ENCODE measurements around the gene SAA4.
A peak's percentile ranks its signal among the peaks of the same experiment; 100 is the strongest.
"Not testable (repeated sequence)": the region's sequence is repeated elsewhere in the genome, so short reads cannot be mapped to it uniquely, and the experiment has no call there.

SAA4 gene, protein sequence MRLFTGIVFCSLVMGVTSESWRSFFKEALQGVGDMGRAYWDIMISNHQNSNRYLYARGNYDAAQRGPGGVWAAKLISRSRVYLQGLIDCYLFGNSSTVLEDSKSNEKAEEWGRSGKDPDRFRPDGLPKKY

DNA sequence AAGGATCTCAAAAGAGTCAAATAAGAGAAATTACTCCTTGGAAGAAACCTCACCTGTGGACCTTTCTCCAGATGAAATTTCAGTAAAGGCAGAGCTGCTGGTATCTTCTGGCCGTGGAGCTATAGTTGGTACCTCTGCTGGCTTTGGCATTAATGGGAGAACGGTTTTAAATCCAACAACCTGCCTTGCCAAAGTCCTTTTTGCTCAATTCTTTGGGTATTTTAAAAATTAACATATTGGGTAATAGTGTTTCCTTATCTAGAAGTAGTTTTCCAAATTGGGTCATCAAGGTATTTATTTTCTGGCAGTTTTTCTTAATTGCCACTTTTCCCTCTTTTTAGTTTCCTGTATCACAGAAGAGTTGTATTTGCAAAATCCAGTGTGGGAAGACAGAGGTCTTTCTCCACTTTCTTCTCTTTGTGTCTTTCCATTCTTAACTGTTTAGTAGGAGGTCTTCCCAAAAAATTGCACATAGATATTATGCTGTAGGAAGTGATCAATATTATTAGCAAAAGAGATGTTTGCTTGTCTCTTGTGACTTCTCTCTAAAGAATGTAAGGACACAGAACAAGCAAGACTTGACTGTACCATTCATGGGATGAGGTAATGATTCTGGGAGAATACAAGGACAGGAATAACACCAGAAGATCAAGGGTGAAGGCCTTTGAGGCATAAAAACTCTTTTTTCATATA is at the start of gene SAA4:
SAA4 (minus strand) TSS at position 139 of the 693 bp plus-strand sequence. CDS start 876 bp downstream, outside the sequence.
- no peak for DNase-seq

DNA sequence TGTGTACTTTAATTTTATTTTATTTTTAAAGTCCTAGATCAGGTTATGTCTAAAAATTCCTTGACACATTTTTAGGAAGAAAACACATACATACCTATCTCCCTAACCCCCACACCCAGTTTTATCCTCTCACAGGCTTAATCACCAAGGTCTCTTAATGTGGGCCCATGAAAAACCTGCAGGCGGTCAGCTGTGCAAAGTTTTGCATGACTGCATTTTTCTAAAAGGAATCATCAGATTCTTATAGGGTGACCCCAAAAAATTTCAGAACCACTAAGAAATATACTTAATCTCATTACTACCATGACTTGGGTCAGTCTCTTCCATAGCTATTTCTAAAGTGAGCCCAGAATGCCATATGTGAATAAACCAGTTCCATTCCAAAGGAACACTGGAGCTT is 49.2 kb upstream of the SAA4 start:
- DNase-seq, result no peak

DNA sequence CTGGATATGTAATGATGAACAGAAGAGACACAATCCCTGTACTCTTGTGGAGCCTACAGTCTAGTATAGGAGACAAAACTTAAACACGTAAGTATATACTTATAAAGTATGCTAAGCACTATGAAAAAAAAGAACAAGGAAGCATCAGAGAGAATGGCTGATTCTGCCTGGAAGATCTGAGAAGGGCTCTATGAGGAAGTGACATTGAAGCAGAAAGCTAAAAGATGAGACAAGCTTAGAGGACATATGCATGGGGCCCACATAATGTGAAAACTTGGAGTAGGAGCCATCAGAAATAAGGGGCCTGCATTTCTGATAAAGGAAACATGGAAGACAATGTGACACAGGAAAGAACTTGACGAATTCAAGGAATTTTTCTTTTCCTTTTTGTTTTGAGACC is 46.0 kb upstream of the SAA4 start:
- DNase-seq, result no peak

DNA sequence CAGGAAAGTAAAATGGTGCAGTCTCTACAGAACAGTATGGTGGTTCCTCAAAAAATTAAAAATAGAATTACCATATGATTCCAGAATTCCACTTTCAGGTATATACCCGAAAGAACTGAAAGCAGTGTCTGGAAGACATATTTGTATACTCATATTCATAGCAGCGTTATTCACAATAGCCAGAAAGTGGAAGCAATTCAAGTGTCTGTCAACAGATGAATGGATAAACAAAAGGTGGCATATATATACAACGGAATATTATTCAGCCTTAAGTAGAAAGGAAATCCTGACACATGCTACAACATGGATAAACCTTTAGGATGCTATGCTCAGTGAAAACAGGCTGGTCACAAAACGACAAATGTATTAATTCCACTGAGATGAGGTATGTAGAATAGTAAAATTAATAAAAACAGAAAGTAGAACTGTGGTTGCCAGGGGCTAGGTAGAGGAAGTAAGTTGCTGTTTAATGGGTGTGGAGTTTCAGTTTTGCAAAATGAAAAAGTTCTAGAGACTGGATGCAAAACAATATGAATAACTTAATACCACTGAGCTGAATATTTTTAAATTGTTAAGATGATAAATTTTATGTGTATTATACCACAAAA is 43.9 kb upstream of the SAA4 start:
- DNase-seq, result peak in 1 of 2 donors; percentile 19

DNA sequence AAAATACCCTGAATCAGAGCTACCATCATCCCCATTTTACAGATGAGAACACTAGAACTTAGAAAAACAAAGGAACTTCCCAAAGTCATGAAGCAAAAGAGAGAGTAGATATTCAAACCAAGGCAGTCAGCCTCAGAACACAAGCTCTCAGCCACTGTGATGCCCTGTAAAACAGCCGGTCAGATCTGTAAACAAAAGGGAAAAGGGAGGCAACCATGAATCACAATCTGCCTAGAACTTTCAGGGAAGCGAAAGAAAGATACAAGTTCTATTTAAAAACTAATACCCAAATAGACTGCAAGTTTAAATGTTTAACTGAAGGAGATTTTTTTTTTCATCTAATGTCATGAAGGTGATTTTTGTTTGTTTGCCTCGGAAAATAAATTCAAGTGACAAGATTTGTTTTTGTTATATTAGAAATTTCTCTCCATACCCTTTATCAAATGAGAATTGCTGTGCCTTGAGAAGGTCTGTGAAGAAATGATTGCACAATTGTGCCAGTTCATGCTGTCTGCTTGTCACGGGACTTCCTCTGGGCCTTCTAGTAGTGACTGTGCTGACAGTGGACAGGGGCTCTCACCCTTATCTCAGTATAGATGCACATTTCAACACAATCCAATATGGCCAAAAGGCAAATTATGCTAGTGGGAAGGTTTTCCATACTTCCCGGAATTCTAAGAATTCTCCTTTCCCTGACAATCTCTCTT is 41.1 kb upstream of the SAA4 start:
- DNase-seq, result peak in 1 of 2 donors; percentile 51

DNA sequence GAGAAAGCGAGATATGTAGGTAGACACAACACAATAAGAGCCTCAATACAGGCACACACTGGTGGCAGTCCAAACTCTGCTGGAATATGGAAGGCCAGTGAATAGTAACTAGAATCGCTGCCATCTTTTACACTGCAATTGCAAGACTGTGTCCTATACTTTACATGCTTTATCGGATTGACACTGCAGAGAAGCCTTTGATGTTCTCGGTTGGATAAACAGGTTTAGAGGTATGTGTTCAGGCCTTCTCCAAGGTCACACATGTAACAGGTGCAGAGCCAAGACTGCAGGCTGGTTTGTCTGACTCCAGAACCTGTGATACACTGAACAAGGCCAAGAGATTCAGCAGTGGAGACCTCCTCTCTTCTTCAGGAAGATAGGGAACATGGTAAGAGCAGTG is 34.6 kb upstream of the SAA4 start:
- DNase-seq, result no peak

DNA sequence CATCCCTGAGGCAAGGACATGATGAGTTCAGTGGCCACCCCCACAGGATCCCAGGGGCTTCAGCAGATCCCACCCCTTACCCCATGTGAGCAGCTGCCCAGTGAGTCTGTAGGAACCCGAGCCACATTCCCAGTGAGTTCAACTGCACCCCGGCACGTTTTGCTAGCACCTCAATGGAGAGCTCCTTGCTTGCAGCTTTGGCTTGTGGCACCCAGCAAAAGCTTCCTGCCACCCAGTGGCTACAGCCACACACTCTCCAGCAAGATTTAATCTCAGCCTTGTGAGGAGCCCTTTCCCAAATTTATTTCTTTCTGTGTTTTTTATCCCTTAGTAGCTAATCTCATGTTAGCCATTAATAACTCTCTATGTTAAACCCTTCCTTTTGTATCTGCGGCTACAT is 33.5 kb upstream of the SAA4 start:
- no peak for DNase-seq

DNA sequence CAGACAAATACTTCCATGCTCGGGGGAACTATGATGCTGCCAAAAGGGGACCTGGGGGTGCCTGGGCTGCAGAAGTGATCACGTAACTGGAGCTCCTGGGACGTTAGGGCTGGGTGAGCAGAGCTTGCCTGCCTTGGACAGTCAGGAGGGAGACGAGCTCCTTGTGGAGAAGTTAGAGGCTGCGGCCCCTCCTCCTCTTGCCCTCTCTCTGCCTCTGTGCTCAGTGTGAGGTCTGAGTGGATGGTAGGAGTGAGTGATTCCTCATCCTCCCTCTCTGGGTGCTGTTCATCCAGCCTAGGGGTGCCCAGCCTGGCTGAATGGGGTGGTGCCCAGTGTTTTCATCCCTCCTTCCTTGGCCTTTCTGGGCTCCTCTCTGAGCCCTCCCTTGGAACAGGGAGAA is 32.6 kb upstream of the SAA4 start:
- not testable (repeated sequence) for DNase-seq

DNA sequence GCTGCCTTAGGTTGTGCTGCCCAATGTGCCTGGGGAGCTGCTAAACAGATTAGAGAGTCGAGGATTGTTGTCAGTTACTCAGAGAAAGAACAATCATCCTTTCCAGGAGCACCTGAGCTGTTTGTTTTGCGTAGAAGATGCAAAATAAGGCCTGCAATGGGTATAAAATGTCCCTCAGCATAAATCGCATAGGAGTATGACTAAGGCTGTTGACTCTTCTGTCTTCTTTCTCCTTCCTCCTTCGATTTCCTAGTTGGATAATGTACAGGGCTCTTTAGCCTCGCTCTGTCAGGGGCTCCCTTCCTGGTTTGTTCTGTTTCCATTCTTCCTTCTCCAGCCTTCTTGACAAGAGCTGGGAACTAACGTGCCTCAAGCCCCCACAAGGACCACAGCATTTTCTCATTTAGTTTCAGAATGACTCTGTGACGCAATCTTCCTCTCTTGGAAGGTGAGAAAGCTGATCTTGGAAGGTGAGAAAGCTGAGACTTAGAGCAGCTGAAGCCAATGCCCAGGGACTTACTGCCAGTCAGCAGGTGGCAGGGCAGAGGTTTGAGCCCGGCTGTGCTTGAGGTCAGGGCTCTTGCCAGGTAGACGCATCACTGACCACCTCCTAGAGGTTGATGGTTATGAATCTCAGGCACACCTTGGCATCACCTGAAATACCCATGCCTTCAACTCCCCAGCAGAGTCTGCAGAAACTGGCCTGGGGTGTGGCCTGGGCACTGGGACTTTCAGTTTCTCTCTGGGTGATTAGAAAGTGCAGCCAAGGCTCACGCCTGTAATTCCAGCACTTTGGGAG is 30.9 kb upstream of the SAA4 start:
- not testable (repeated sequence) for DNase-seq

DNA sequence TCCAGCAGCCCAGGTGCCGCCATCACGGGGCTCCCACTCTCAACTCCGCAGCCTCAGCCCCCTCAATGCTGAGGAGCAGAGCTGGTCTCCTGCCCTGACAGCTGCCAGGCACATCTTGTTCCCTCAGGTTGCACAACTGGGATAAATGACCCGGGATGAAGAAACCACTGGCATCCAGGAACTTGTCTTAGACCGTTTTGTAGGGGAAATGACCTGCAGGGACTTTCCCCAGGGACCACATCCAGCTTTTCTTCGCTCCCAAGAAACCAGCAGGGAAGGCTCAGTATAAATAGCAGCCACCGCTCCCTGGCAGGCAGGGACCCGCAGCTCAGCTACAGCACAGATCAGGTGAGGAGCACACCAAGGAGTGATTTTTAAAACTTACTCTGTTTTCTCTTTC is 29.3 kb upstream of the SAA4 start, which contains the start of gene SAA1:
SAA1 (plus strand) TSS at position 316 of the 400 bp plus-strand sequence. CDS start 624 bp downstream, outside the sequence.
- DNase-seq, result no peak

DNA sequence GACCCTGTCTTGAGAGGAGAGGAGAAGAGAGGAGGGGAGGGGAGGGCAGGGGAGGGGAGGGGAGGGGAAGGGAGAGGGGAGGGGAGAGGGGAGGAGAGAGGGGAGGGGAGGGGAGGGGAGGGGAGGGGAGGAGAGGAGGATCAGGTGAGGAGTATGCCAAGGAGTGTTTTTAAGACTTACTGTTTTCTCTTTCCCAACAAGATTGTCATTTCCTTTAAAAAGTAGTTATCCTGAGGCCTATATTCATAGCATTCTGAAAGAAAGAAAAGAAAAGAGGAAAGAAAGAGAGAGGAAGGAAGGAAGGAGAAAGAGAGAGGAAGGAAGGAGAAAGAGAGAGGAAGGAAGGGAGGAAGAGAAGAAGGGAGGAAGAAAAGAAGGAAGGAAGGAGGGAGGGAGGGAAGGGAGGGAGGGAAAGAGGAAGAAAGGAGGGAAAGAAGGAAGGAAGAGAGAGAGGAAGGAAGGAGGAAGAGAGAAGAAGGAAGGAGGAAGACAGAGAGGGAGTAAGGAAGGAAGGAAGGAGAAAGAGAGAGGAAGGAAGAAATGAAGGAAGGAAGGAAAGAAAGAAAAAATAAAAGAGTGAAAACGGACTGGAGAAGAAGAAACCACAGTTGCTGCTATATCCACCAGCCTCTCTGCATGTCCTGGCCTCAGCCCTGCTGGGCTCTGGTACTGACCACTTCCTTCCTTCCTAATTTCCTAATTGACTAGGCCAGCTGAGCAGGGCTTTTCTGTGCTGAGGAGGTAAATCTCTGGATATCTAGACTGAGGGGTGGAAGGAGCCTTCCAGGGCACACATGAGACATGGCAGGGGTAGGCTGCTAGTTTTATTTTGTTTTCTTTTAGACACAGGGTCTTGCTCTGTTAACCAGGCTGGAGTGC is 28.3 kb upstream of the SAA4 start:
- no peak for DNase-seq

DNA sequence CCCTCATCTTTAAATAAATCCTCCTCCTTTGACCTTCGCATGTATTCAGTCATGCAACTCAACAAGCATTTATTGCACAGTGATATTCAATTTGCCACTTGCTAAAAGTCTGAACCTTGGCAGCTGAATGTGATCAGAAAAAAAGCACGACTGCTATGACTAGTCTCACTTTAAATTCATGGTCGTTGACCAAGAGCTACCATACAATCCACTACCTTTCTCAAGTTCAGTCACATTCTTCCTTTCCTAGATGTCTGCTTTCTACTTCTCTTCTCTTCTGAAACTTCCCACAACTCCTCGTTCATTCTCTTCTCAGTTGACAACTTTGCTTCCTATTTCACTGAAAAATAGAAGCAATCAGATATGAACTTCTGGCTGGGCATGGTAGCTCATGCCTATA is 27.4 kb upstream of the SAA4 start:
- no peak for DNase-seq

DNA sequence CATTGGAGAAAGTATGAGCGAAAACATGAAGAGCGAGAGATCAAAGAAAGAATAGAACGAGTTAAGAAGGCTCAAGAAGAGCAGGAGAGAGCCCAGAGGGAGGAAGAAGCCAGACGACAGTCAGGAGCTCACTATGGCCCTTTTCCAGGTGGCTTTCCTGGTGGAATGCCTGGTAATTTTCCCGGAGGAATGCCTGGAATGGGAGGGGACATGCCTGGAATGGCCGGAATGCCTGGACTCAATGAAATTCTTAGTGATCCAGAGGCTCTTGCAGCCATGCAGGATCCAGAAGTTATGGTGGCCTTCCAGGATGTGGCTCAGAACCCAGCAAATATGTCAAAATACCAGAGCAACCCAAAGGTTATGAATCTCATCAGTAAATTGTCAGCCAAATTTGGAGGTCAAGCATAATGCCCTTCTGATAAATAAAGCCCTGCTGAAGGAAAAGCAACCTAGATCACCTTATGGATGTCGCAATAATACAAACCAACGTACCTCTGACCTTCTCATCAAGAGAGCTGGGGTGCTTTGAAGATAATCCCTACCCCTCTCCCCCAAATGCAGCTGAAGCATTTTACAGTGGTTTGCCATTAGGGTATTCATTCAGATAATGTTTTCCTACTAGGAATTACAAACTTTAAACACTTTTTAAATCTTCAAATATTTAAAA is 26.2 kb upstream of the SAA4 start:
- DNase-seq, result not testable (repeated sequence)

DNA sequence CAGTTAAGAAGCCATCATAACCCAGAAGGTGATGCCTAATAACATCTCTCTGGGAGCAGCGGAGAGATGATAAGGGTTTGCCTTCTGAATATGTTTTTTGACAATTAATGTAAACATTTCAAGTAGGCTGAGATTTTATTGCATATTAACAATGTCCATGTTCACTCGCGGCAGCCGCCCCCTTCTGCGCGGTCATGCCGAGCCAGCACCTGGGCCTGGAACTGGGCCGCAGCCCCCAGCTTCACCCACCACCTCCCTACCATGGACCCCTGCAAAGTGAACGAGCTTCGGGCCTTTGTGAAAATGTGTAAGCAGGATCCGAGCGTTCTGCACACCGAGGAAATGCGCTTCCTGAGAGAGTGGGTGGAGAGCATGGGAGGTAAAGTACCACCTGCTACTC is 25.1 kb upstream of the SAA4 start:
- no peak for DNase-seq

DNA sequence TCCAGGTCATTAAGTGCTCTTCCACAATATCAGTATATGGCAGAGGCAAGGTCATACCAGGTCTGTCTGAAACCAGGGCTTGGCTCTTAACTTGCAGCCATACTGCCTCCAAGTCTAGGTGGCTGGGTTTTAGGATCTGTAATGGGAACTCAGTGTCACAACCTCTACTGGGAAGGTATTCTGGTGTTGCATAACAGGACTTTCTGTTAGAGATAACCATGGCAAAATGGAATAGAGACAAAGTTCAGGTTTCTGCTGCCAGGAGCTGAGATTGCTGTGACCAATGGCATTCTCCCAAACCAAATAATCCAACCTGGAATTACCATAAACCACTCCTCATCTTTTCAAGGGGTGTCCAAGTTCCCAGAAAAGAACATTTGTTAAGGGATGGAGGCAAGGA is 22.7 kb upstream of the SAA4 start:
- DNase-seq, result no peak

DNA sequence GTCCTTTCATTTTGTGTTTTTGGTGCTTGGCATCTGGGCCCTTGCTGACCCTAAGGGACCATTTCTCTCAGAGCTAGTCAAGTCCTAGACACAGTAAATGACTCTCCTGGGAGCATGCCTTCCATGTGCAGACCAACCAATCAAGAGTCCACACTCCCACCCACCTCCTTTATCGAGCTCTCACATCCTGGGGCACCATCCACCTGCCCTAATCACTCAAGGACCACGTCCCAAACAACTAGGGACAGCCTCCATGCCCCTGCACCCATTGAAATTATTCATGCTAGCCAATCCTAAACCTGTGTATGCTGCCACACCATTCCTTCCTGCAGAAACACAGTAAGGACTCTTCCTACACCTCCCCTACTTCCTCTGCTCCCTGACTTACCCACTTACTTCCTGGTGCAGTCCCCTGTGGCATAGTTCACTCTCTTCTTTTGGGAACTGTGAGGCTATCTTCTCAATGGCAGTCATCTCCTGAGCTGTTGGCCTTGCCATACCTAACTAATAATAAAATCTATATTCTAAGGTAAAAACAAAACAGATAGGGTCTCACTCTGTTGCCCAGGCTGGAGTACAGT is 18.3 kb upstream of the SAA4 start:
- DNase-seq, result no peak

DNA sequence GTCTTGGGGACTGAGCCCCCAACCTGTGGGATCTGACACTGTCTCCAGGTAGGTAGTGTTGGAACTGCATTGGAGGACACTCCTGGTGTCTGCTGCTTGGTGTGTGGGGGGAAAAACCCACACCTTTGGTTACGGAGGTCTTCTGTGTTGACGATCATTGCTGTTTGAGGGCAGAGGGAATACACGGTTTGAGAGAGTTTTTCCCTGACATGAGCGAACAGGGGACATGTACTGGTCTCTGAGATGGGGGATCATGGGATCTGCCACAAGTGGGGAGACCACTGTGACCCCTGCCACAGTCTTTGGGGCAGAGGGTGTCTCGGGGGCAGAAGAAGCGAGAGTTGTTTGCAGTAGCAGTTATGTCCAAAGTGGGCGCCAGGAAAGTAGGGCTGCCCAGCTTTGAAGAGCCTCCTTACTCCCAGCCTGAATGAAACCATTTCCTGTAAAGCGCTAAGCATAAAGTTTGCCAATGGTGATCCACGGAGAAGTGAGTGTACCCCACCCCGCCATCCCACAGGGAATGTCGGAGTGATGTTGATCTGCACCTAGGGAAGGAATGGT is 17.3 kb upstream of the SAA4 start:
- no peak for DNase-seq

DNA sequence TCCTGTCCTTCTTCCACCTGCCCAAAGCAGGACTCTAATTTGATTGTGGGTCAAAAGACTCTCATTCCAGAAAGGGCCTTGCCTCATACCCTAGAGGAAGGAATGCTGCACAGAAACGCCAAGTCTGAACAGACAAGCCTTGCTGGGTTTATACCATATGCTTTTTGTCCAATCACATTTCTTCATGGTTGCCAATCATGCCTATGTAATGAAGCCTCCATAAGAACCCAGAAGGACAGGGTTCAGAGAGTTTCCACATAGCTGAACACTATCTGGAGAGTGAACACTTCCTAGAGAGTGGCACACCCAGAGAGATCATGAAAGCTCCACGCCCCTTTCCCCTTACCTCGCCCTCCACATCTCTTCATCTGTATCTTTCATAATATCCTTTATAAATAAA is 16.6 kb upstream of the SAA4 start:
- DNase-seq, result no peak

DNA sequence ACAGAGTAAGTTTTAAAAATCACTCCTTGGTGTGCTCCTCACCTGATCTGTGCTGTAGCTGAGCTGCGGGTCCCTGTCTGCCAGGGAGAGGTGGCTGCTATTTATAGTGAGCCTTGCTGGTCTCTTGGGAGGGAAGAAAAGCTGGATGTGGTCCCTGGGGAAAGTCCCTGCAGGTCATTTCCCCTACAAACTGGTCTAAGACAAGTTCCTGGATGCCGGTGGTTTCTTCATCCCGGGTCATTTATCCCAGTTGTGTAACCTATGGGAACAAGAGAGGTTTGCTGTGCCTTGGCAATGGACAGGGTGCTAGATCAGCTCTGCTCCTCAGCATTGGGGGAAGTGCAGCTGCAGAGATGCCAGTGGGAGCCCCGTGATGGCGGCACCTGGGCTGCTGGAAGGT is 12.0 kb upstream of the SAA4 start, which contains the start of gene SAA2:
SAA2 (minus strand) TSS at position 108 of the 400 bp plus-strand sequence. CDS start 657 bp downstream, outside the sequence.
- no peak for DNase-seq

DNA sequence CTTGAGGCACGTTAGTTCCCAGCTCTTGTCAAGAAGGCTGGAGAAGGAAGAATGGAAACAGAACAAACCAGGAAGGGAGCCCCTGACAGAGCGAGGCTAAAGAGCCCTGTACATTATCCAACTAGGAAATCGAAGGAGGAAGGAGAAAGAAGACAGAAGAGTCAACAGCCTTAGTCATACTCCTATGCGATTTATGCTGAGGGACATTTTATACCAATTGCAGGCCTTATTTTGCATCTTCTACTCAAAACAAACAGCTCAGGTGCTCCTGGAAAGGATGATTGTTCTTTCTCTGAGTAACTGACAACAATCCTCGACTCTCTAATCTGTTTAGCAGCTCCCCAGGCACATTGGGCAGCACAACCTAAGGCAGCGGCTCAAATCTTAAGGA is 10.6 kb upstream of the SAA4 start:
- DNase-seq, result not testable (repeated sequence)

All from CD4-positive, alpha-beta T cell treated with Interleukin-4 for 1 hour (primary cell).